ENCODE data around the gene PET100.

PET100 gene

GRCh38 chr19:7612282-7613274, 17.0 kb upstream of the PET100 start:
- no peak for DNase-seq (ENCODE audit: low spot score)

- DNase-seq (ENCODE audit: low spot score): no peak
Observed at GRCh38 chr19:7614859-7615741, 14.5 kb upstream of the PET100 start.

- DNase-seq (ENCODE audit: low spot score): no peak
Observed at GRCh38 chr19:7617172-7617571, 12.4 kb upstream of the PET100 start.

- DNase-seq (ENCODE audit: low spot score): no peak
Observed at GRCh38 chr19:7617735-7618134, 11.9 kb upstream of the PET100 start.

- DNase-seq (ENCODE audit: low spot score): no peak
Observed at GRCh38 chr19:7618348-7618747, 11.2 kb upstream of the PET100 start.

GRCh38 chr19:7618771-7619510, 10.7 kb upstream of the PET100 start:
- no peak for DNase-seq (ENCODE audit: low spot score)

- DNase-seq (ENCODE audit: low spot score): no peak
Observed at GRCh38 chr19:7619671-7620441, 9.7 kb upstream of the PET100 start.

GRCh38 chr19:7620442-7621412, 8.9 kb upstream of the PET100 start:
- no peak for DNase-seq (ENCODE audit: low spot score)

- no peak for DNase-seq (ENCODE audit: low spot score)
Observed at GRCh38 chr19:7622933-7623685, 6.5 kb upstream of the PET100 start.

- DNase-seq (ENCODE audit: low spot score): no peak
Observed at GRCh38 chr19:7623725-7624603, 5.6 kb upstream of the PET100 start.

- no peak for DNase-seq (ENCODE audit: low spot score)
Observed at GRCh38 chr19:7624810-7625209, 4.8 kb upstream of the PET100 start.

GRCh38 chr19:7625763-7626372, 3.7 kb upstream of the PET100 start:
- no peak for DNase-seq (ENCODE audit: low spot score)

- no peak for DNase-seq (ENCODE audit: low spot score)
Observed at GRCh38 chr19:7627166-7627565, 2.4 kb upstream of the PET100 start.

- DNase-seq (ENCODE audit: low spot score): no peak
Observed at GRCh38 chr19:7628589-7629311, 843 bp upstream of the PET100 start.

- no peak for DNase-seq (ENCODE audit: low spot score)
Observed at GRCh38 chr19:7631577-7631976, 2.0 kb downstream of the PET100 start.

- DNase-seq (ENCODE audit: low spot score): no peak
Observed at GRCh38 chr19:7632340-7633203, 3.0 kb downstream of the PET100 start.
